GM21619 (cell line): ENCODE results near the gene LIMK1.

Experiments used
- ATAC-seq: cut with Tn5 transposase; IDR thresholded peaks from one replicate; pipeline ENCODE4 v1.9.1; 2021; ENCODE audit not compliant: unreplicated experiment

LIMK1 gene

GRCh38 chr7:74082770-74083116 lies 861 bp upstream of the LIMK1 start:
- ATAC-seq, result no peak

- ATAC-seq, result peak; percentile 29
Observed at GRCh38 chr7:74083928-74084721, 521 bp downstream of the LIMK1 start.

GRCh38 chr7:74084722-74085578 lies 1.3 kb downstream of the LIMK1 start:
- ATAC-seq, result peak; percentile 6

- ATAC-seq, result no peak
Observed at GRCh38 chr7:74087791-74088453, 4.3 kb downstream of the LIMK1 start.

- ATAC-seq, result peak; percentile 28
Observed at GRCh38 chr7:74092321-74092963, 8.8 kb downstream of the LIMK1 start.

GRCh38 chr7:74092964-74093471 lies 9.4 kb downstream of the LIMK1 start:
- peak; percentile 64 for ATAC-seq

- peak; percentile 5 for ATAC-seq
Observed at GRCh38 chr7:74093671-74094223, 10.1 kb downstream of the LIMK1 start.

GRCh38 chr7:74094224-74095101 lies 10.9 kb downstream of the LIMK1 start:
- ATAC-seq, result peak; percentile 43

GRCh38 chr7:74095135-74095534 lies 11.5 kb downstream of the LIMK1 start:
- no peak for ATAC-seq

- no peak for ATAC-seq
Observed at GRCh38 chr7:74097937-74098614, 14.5 kb downstream of the LIMK1 start.

GRCh38 chr7:74099031-74099430 lies 15.4 kb downstream of the LIMK1 start:
- ATAC-seq, result no peak

- ATAC-seq, result peak; percentile 92
Observed at GRCh38 chr7:74101061-74101681, 17.6 kb downstream of the LIMK1 start.

- no peak for ATAC-seq
Observed at GRCh38 chr7:74103219-74103772, 19.7 kb downstream of the LIMK1 start.

- ATAC-seq, result no peak
Observed at GRCh38 chr7:74104702-74105101, 21.1 kb downstream of the LIMK1 start.

- no peak for ATAC-seq
Observed at GRCh38 chr7:74105992-74106391, 22.4 kb downstream of the LIMK1 start.

GRCh38 chr7:74106846-74107245 lies 23.2 kb downstream of the LIMK1 start:
- ATAC-seq, result no peak

- ATAC-seq, result no peak
Observed at GRCh38 chr7:74115326-74115725, 31.7 kb downstream of the LIMK1 start.

GRCh38 chr7:74116356-74116755 lies 32.8 kb downstream of the LIMK1 start:
- ATAC-seq, result no peak
